ENCODE data around the gene LSS. TPM values are rescaled to one million over a fixed set of nuclear protein-coding genes. Genes with fewer than 3 reads are reported as not detected.

LSS gene
- total and polyA plus RNA-seq, 10 of the 15 experiments (the other 5 are each of a cell fraction or from before 2014, with no cell fraction given): 2.9 to 82.4 (median 27.5) TPM

DNA sequence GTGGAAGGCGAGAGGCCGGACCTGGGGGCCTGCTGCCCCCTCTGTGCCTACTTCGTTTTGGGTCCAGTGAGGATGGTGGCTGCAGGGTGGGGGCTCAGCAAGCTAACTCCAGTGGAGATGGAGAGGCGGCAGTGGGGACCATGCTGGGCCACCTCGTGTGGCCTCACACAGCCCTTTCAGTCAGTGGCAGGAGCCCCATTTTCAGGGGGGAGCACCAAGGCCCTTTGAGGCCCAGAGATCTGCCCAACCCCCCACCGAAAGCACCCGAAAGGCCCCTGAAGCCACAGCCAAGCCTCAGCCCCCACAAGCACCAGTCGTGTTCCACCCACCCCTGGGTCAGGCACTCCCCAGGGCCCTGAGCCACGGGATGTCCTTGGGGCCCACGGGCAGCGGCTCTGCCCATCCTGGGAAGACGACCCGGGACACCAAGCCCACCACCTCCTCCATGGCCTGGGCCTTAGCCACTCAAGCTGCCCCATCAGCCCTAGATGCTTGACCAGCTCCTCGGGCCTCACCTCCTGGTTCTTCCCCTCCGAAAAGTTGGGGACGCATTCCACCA lies 73.5 kb downstream of the LSS start:
- Histone ChIP-seq H3K27me3 (replicated peaks in 1 of 2; ENCODE audit: control insufficient read depth in 2 of 2, insufficient read depth in 2 of 2, low read length in 1 of 2) (no peaks in the 10 kb centered on the region), H3K9me3 (replicated peaks; ENCODE audit: control insufficient read depth, insufficient read depth, low read length) (no peaks in the 10 kb centered on the region), H3K27ac (ENCODE audit: control insufficient read depth, insufficient read depth) (no peak overlapping the region), H3K4me3 (no peak overlapping the region), H3K9ac (ENCODE audit: control insufficient read depth, insufficient read depth, low read length) (no peak overlapping the region), H2AFZ (ENCODE audit: control insufficient read depth, low read depth, low read length) (no peak overlapping the region), H4K20me1 (ENCODE audit: control insufficient read depth, insufficient read depth) (no peaks in the 10 kb centered on the region), H3K36me3 (ENCODE audit: control insufficient read depth in 2 of 2, insufficient read depth in 2 of 2, low read length in 1 of 2) (no peaks in the 10 kb centered on the region), H3K4me2 (ENCODE audit: control insufficient read depth, insufficient read depth) (no peak overlapping the region), H3K79me2 (ENCODE audit: control insufficient read depth, insufficient read depth, low read length) (no peaks in the 10 kb centered on the region), H3K4me1 (ENCODE audit: control insufficient read depth, insufficient read depth, low read length) (no peaks in the 10 kb centered on the region)
- ChIA-PET SMC1A (ENCODE audit: uncharacterized antibody, unreplicated experiment) (no interaction called here), RAD21 (ENCODE audit: unreplicated experiment) (no interaction called here), POLR2A (no interaction called here), CTCF (no interaction called here)
- intact Hi-C loops (cut with micrococcal nuclease; ENCODE audit: unreplicated experiment): no loop called here
- ATAC-seq (no peak), FAIRE-seq (no peak), DNase-seq (ENCODE audit: low read depth, low spot score) (no peak)
- in situ Hi-C loops (cut with MboI): no loop called here
- BruUV-seq (replicated peaks): no TSS peak
- TF ChIP-seq TBL1XR1 (IDR thresholded peaks at IDR 0.05; ENCODE audit: low read depth, low read length) (no peak), SUPT20H (IDR thresholded peaks at IDR 0.05; ENCODE audit: borderline replicate concordance, control insufficient read depth, low read depth, low read length) (no peak), SIX5 (IDR thresholded peaks at IDR 0.05; ENCODE audit: low read depth, low read length, severe bottlenecking) (no peak)
- WGBS (ENCODE audit: insufficient coverage, insufficient replicate concordance, low lambda C conversion rate, missing lambda C conversion rate): 38% methylated on average over 16 of the region's 16 CpGs

DNA sequence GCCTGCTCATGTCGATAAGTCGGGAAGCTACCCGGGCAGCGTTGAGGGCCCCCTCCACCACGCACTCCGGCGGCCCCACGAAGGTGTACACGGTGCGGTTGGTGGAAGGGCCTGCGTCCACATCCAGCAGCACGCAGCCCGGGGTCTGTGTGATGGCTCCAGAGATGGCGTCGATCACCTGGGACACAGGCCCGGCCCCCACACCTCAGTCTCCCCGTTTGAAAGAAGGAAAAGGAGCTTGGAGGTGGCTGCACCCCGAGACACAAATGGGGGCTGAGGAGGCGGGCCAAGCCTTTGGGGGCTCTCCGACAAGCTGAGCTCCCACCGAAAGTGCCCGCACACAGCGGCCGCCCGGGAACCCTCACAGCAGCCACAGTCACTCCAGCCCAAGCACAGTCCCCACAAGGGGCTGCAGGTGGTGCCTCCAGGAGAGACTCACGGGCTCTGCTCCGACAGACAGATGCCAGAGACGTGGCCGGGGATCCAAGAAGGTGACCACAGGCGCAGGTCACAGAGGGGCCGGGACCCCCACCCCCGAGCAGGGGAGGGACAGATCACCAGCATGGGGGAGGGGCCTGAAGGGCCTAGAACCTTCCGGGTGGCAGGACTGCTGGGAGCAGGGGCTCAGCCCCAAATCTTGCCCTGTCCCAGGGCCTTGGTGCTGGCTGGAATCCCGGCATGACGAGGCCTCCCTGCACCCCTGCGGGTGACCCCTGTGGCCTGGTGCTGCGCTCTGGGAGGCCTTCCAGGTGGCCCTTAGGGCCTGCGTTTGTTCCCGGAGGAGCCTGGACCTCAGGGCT lies 74.2 kb downstream of the LSS start:
- ChIA-PET POLR2A (no interaction called here), RAD21 (ENCODE audit: unreplicated experiment) (no interaction called here), CTCF (interaction anchor here (0.9 to 2.4 kb wide), 3 partner anchors 9 to 21 kb away, joined by 4 to 11 read pairs (median 4); no protein-coding TSS in a partner anchor), SMC1A (ENCODE audit: uncharacterized antibody, unreplicated experiment) (interaction anchor here (1.8 kb wide), 1 partner anchor 11 kb away, joined by 7 read pairs; no protein-coding TSS in a partner anchor)
- H3K79me2 ChIP-seq (ENCODE audit: control insufficient read depth, insufficient read depth, low read length): no peaks in the 10 kb centered on the region
- WGBS (ENCODE audit: insufficient coverage, insufficient replicate concordance, low lambda C conversion rate, missing lambda C conversion rate): 74% methylated on average over 36 of the region's 39 CpGs
- H3K27me3 ChIP-seq (replicated peaks in 1 of 2; ENCODE audit: control insufficient read depth in 2 of 2, insufficient read depth in 2 of 2, low read length in 1 of 2): no peaks in the 10 kb centered on the region
- H3K4me1 ChIP-seq (ENCODE audit: control insufficient read depth, insufficient read depth, low read length): no peaks in the 10 kb centered on the region
- no TSS peak for BruUV-seq (replicated peaks)
- DNase-seq (ENCODE audit: low read depth, low spot score): no peak
- H3K9me3 ChIP-seq (replicated peaks; ENCODE audit: control insufficient read depth, insufficient read depth, low read length): no peaks in the 10 kb centered on the region
- no peak overlapping the region for H3K27ac ChIP-seq (ENCODE audit: control insufficient read depth, insufficient read depth)
- no peaks in the 10 kb centered on the region for H4K20me1 ChIP-seq (ENCODE audit: control insufficient read depth, insufficient read depth)
- H3K9ac ChIP-seq (ENCODE audit: control insufficient read depth, insufficient read depth, low read length): no peak overlapping the region
- intact Hi-C loops (cut with micrococcal nuclease; ENCODE audit: unreplicated experiment) (no loop called here), in situ Hi-C loops (cut with MboI) (no loop called here)
- no peak for ATAC-seq
- TF ChIP-seq IRF3 (IDR thresholded peaks at IDR 0.05) (no peak), ETV6 (conservative IDR thresholded peaks at IDR 0.05 in 1 of 2, IDR thresholded peaks at IDR 0.05 in 1 of 2; ENCODE audit: borderline replicate concordance in 1 of 2, low read depth in 1 of 2) (no peak)
- TF ChIP-seq, protein P1, sequence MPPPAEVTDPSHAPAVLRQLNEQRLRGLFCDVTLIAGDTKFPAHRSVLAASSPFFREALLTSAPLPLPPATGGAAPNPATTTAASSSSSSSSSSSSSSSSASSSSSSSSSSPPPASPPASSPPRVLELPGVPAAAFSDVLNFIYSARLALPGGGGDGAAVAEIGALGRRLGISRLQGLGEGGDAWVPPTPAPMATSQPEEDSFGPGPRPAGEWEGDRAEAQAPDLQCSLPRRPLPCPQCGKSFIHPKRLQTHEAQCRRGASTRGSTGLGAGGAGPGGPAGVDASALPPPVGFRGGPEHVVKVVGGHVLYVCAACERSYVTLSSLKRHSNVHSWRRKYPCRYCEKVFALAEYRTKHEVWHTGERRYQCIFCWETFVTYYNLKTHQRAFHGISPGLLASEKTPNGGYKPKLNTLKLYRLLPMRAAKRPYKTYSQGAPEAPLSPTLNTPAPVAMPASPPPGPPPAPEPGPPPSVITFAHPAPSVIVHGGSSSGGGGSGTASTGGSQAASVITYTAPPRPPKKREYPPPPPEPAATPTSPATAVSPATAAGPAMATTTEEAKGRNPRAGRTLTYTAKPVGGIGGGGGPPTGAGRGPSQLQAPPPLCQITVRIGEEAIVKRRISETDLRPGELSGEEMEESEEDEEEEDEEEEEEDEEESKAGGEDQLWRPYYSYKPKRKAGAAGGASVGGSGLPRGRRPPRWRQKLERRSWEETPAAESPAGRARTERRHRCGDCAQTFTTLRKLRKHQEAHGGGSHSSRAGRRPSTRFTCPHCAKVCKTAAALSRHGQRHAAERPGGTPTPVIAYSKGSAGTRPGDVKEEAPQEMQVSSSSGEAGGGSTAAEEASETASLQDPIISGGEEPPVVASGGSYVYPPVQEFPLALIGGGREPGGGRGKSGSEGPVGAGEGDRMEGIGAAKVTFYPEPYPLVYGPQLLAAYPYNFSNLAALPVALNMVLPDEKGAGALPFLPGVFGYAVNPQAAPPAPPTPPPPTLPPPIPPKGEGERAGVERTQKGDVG (CRISPR knock-in tag; IDR thresholded peaks at IDR 0.05): no peak
- H3K4me3 ChIP-seq: no peak overlapping the region
- FAIRE-seq: no peak
- no peaks in the 10 kb centered on the region for H3K36me3 ChIP-seq (ENCODE audit: control insufficient read depth in 2 of 2, insufficient read depth in 2 of 2, low read length in 1 of 2)
- H2AFZ ChIP-seq (ENCODE audit: control insufficient read depth, low read depth, low read length): no peak overlapping the region
- no peak overlapping the region for H3K4me2 ChIP-seq (ENCODE audit: control insufficient read depth, insufficient read depth)

Measured in GM12878 (cell line).